HG02973 (cell line): ENCODE data around the gene TECTB.
"Not testable (repeated sequence)": the region's sequence is repeated elsewhere in the genome, so short reads cannot be mapped to it uniquely, and the experiment has no call there.

Experiments
- ATAC-seq: cut with Tn5 transposase; IDR thresholded peaks from one replicate; pipeline ENCODE4 v1.9.1; 2021; ENCODE audit warnings: moderate library complexity; ENCODE audit not compliant: unreplicated experiment

The TECTB gene

DNA sequence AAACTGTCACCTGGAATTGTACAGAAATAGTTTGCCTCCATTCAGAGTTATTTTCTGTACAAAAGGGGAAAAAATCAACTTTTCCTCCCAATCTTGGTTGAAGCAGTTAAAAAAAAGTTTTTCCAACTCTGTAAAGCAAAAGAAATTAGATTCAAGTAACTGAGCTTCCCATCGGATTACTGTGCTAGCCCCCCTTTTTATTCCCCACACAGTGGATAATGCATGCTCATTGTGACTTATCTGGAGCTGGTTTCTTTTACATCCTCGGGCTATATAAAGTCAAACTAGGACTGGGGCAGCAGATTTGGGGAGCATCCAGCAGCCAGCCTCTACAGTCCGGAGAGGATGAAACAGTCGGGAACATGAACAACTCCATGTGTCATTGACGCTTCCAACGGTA is at the start of gene TECTB:
Gene TECTB (plus strand): TSS at position 301 of the 400 bp plus-strand sequence. CDS start 335 bp downstream, outside the sequence.
- no peak for ATAC-seq

- no peak for ATAC-seq
These were observed 48.1 kb upstream of the TECTB start for GRCh38 chr10:112235141-112235540.

DNA sequence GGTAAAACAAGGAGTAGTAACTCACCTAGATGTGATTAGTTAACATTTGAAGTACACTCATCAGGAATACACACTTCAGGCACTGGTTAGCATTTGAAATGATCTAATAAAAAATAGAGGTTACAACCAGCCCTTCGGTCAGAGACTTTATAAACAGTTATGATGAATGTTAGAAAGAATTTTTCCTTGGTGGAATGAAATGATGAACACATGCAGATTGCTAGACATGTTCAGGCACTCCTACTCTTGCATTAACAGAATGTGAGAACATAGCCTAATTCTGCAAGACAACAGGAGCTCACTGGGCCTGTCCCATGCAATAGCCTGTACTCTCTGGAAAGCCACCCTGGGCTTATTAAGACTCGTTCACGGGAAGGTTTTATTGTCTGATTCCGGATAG is 47.3 kb upstream of the TECTB start:
- no peak for ATAC-seq

GRCh38 chr10:112236486-112236885 is 46.7 kb upstream of the TECTB start:
- no peak for ATAC-seq

- ATAC-seq, result no peak
These were observed 43.9 kb upstream of the TECTB start for GRCh38 chr10:112239347-112239746.

DNA sequence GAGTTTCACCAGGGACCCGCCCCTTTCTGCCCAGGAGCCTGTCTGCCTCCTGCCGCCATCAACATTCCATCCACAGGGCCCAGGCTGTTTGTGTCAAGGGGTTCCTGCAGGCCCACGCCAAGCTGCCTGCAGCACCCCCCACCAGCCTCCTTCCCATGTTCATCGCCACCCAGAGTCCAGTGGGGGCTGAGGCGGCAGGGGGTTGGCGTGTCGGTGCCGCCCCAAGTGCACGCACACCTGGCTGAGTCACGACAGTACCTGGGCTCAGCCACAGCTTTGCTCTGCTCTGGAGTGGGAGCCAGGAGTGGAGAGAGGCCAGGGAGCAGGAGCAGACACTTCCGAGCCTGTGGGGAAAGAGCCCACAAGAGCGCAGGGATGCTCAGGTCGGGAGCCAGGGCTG is 42.8 kb upstream of the TECTB start:
- no peak for ATAC-seq

DNA sequence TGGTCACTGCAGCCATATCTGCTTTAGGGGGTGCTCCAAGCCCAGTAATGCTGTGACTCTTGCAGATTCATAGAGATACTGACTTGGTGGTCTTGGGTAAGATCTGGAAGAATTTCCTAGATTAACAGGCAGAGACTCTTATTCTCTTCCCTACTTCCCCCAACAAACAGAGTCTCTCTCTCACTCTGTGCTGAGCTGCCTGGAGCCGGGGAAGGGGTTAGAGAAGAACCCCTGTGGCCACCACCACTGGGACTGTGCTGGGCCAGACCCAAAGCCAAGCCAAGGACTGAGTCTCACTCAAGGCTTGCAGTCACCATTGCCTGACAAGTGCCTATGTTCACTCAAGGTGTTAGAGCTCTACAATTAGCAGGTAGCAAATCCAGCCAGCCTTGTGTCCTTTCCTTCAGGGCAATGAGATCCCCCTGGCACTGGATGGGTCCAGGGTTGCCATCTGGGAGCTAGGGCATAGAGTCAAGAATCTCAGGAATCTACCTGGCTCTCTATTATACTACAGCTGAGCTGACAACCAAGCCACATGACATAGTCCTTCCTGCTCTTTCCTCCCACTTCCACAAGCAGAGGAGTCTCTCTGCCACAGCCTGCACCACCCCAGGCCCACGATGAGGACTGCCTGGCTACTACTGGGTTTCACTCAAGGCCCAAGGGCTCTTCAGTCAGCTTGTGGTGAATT is 41.4 kb upstream of the TECTB start:
- no peak for ATAC-seq

DNA sequence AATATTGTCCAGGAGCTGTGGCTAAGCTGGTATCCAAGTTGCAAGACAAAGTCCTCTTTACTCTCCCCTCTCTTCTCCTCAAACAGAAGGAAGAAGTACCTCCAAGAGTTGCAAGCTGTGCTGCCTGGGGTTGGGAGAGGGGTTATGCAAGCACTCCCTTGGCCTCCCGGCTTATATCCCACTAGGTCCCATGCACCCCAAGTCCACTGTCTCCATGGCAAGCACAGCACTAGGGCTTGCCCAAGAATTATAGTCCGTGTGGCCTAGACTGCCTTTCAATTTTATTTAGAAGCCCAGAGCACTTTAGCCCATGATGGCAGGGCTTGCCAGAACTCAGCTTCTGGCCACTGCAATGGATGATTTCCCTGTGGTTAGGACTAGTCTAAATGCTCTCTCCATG is 40.4 kb upstream of the TECTB start:
- ATAC-seq, result no peak

GRCh38 chr10:112243713-112244112 is 39.5 kb upstream of the TECTB start:
- ATAC-seq, result no peak

DNA sequence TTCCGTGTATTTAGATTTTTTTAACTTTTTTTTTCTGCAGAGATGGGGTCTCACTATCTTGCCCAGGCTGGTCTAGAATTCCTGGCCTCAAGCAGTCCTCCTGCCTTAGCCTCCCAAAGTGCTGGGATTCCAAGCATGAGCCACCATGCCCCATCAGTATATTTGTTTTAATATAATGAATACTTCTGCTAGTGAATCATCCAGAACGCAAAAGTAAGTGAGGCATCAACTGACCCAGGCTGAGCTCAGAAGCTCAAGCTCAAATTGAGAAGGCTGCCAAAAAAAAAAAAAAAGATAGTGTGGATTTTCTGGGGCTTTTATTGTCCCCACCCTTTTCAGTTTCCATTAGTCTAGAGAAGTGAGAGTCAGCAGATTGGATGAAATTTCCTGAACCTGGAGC is 39.0 kb upstream of the TECTB start:
- no peak for ATAC-seq

DNA sequence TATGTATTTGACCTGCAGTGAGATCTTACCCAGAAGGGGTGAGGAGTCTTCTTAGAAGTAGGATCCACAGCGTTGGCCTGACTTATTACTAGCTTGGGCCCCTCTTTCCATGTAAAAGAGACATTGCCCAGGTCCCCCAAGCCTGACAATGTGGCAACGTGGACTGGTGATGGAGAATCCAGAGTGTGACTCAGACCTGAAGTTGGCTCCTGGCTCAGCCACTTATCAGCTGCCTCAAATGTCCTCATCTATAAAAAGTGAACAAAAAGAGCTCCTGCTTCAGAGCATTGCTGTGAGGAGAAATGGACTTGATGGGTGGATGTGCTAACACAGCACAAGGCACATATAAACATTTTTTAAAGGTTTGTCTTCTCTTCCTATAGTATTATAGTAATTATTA is 35.4 kb upstream of the TECTB start:
- no peak for ATAC-seq

GRCh38 chr10:112248584-112249295 is 34.5 kb upstream of the TECTB start:
- ATAC-seq, result no peak

DNA sequence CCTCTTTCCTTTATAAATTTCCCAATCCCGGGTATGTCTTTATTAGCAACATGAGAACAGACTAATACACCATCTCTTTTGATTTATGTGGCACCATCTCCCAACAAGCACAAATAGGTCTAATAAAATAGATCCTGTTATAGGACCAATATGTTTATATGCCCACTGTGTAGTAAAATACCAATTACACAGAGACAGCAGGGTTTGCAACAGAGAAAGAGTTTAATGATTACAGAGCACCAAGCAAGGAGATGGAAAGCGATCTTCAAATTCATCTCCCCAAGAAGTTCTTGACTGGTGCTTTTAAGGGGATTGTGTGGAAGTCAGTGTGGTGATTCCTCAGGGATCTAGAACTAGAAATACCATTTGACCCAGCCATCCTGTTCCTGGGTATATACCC is 33.5 kb upstream of the TECTB start:
- ATAC-seq, result no peak

- ATAC-seq, result no peak
These were observed 32.6 kb upstream of the TECTB start for GRCh38 chr10:112250555-112250954.

GRCh38 chr10:112251238-112251637 is 32.0 kb upstream of the TECTB start:
- ATAC-seq, result not testable (repeated sequence)

DNA sequence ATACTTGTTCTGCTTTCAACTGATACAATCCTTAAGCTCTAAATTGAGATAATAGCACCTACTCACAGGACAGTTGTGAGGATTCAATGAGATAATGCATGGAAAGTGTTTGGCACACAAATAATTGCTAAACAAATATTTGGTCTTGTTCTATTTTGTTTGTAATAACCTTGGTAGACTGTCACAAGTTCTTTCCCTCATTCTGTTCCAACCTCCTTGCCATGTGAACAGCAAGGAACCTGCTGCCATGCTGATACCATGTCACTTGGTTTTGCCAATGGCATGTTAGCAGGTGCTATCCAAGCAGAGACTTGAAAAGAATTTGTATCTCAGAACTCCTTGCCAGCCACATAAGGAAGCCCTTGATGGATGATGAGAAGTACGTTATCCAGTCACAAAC is 24.8 kb upstream of the TECTB start:
- no peak for ATAC-seq

GRCh38 chr10:112259688-112260087 is 23.5 kb upstream of the TECTB start:
- no peak for ATAC-seq

DNA sequence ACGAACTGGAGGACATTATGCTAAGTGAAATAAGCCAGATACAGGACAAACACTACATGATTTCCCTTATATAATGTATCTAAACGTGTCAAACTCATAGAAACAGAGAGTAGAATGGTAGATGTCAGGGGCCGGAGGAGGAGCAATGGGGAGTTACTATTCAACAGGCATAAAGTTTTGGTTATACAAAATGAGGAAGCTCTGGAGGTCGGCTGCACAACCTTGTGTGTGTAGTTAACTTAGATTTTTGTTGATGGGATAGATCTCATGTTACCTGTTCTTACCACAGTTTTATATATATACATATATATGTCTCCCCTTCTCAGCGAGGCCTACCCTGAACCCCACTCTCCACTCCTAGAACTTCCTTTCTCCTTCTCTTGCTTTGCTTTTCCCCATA is 22.4 kb upstream of the TECTB start:
- no peak for ATAC-seq

- ATAC-seq, result no peak
These were observed 21.8 kb upstream of the TECTB start for GRCh38 chr10:112261281-112261822.

DNA sequence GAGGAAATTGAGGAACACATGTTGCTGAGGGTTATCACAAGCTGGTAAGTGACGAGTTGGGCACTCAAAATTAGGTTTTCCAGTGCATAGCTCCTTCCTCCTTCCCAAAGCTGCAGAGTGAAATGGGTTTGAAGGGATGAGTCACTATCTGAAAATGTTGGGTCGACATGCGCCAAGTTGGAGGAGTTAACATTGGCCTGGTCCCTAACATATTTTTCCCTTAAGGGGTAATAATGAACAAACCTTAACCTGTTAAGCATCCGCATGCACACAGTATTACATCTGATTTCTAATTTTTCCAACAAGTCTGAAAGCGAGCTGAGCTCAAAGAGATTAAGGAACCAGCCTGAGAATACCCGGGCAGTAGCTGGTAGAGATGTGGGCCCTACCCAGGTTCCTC is 20.7 kb upstream of the TECTB start:
- ATAC-seq, result no peak

- no peak for ATAC-seq
These were observed 17.5 kb upstream of the TECTB start for GRCh38 chr10:112265745-112266144.

- ATAC-seq, result no peak
These were observed 13.9 kb upstream of the TECTB start for GRCh38 chr10:112269266-112269665.
